Measurements from ENCODE around the gene CDC16.

The CDC16 gene

GRCh38 chr13:114264886-114265611, 30.4 kb downstream of the CDC16 start:
- Histone ChIP-seq H3K27me3 (ENCODE audit: control insufficient read depth, insufficient read depth, low read length) (no peaks in the 10 kb centered on the region), H3K4me1 (ENCODE audit: control insufficient read depth, low read depth, low read length) (no peaks in the 10 kb centered on the region), H3K4me3 (ENCODE audit: low read length) (no peak overlapping the region), H3K9ac (ENCODE audit: low read length) (no peak overlapping the region), H3K36me3 (ENCODE audit: control insufficient read depth, low read depth, low read length) (peaks cover 83% of the 10 kb centered on the region), H3K27ac (ENCODE audit: low read length) (no peak overlapping the region), H3K9me3 (ENCODE audit: control insufficient read depth, low read depth, low read length) (no peaks in the 10 kb centered on the region)

- Histone ChIP-seq H3K4me1 (ENCODE audit: control insufficient read depth, low read depth, low read length) (no peaks in the 10 kb centered on the region), H3K9me3 (ENCODE audit: control insufficient read depth, low read depth, low read length) (no peaks in the 10 kb centered on the region), H3K36me3 (ENCODE audit: control insufficient read depth, low read depth, low read length) (peaks cover 75% of the 10 kb centered on the region), H3K27me3 (ENCODE audit: control insufficient read depth, insufficient read depth, low read length) (no peaks in the 10 kb centered on the region), H3K4me3 (ENCODE audit: low read length) (no peak overlapping the region), H3K27ac (ENCODE audit: low read length) (no peak overlapping the region), H3K9ac (ENCODE audit: low read length) (no peak overlapping the region)
Observed at GRCh38 chr13:114266241-114266640, 31.5 kb downstream of the CDC16 start.

- Histone ChIP-seq H3K9ac (ENCODE audit: low read length) (no peak overlapping the region), H3K36me3 (ENCODE audit: control insufficient read depth, low read depth, low read length) (peaks cover 70% of the 10 kb centered on the region), H3K9me3 (ENCODE audit: control insufficient read depth, low read depth, low read length) (no peaks in the 10 kb centered on the region), H3K4me3 (ENCODE audit: low read length) (no peak overlapping the region), H3K27me3 (ENCODE audit: control insufficient read depth, insufficient read depth, low read length) (no peaks in the 10 kb centered on the region), H3K27ac (ENCODE audit: low read length) (no peak overlapping the region), H3K4me1 (ENCODE audit: control insufficient read depth, low read depth, low read length) (no peaks in the 10 kb centered on the region)
Observed at GRCh38 chr13:114268344-114269280, 33.9 kb downstream of the CDC16 start.

GRCh38 chr13:114269281-114269770, 34.6 kb downstream of the CDC16 start:
- H3K36me3 ChIP-seq (ENCODE audit: control insufficient read depth, low read depth, low read length): peaks cover 69% of the 10 kb centered on the region
- no peaks in the 10 kb centered on the region for H3K9me3 ChIP-seq (ENCODE audit: control insufficient read depth, low read depth, low read length)
- no peak overlapping the region for H3K27ac ChIP-seq (ENCODE audit: low read length)
- no peaks in the 10 kb centered on the region for H3K27me3 ChIP-seq (ENCODE audit: control insufficient read depth, insufficient read depth, low read length)
- no peak overlapping the region for H3K9ac ChIP-seq (ENCODE audit: low read length)
- no peaks in the 10 kb centered on the region for H3K4me1 ChIP-seq (ENCODE audit: control insufficient read depth, low read depth, low read length)
- H3K4me3 ChIP-seq (ENCODE audit: low read length): no peak overlapping the region

- Histone ChIP-seq H3K4me3 (ENCODE audit: low read length) (no peak overlapping the region), H3K27ac (ENCODE audit: low read length) (no peak overlapping the region), H3K4me1 (ENCODE audit: control insufficient read depth, low read depth, low read length) (no peaks in the 10 kb centered on the region), H3K9me3 (ENCODE audit: control insufficient read depth, low read depth, low read length) (no peaks in the 10 kb centered on the region), H3K36me3 (ENCODE audit: control insufficient read depth, low read depth, low read length) (peaks cover 45% of the 10 kb centered on the region), H3K9ac (ENCODE audit: low read length) (no peak overlapping the region), H3K27me3 (ENCODE audit: control insufficient read depth, insufficient read depth, low read length) (no peaks in the 10 kb centered on the region)
Observed at GRCh38 chr13:114272977-114273376, 38.3 kb downstream of the CDC16 start.

DNA sequence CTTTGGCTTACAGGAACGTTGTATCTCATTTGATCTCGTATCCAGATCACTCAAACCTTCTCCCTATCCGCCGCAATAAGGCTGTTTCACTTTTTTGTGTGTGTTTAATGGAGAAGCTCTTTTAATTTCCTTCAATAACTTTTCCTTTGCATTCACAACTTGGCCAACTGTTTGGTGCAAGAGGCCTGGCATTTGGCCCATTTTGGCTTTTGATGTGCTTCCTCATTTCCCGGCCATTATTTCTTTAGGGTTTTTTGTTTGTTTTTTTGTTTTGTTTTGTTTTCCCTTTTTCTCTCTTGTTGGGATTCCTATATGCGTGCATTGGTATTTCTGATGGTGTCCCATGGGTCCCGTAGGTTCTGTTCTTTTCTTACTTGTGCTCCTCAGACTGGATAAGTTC, 40.6 kb downstream of the CDC16 start:
- H3K4me1 ChIP-seq (ENCODE audit: control insufficient read depth, low read depth, low read length): peaks cover 5% of the 10 kb centered on the region
- no peaks in the 10 kb centered on the region for H3K27me3 ChIP-seq (ENCODE audit: control insufficient read depth, insufficient read depth, low read length)
- no peak overlapping the region for H3K4me3 ChIP-seq (ENCODE audit: low read length)
- H3K9me3 ChIP-seq (ENCODE audit: control insufficient read depth, low read depth, low read length): no peaks in the 10 kb centered on the region
- H3K27ac ChIP-seq (ENCODE audit: low read length): no peak overlapping the region
- H3K9ac ChIP-seq (ENCODE audit: low read length): no peak overlapping the region
- peaks cover 37% of the 10 kb centered on the region for H3K36me3 ChIP-seq (ENCODE audit: control insufficient read depth, low read depth, low read length)

DNA sequence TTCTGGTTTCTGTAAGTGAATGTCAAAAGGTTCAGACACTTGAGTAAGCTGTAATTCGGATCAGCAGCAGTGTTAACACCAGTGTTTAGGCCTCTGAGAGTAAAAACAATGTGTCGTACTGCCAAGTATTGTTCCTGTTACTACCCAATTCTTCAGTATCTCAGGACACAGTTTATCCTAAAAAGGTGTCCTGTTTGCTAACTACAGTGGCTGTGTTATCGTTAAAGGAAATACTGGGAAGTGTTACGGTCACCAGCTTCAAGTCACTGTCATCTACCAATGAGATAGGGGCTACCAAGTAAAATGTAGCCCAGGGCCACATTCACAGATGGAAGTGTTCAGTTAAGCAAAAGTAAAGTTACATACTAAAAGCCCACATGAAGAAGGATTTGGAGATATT, 44.4 kb downstream of the CDC16 start:
- Histone ChIP-seq H3K27me3 (ENCODE audit: control insufficient read depth, insufficient read depth, low read length) (no peaks in the 10 kb centered on the region), H3K36me3 (ENCODE audit: control insufficient read depth, low read depth, low read length) (peaks cover 16% of the 10 kb centered on the region), H3K4me1 (ENCODE audit: control insufficient read depth, low read depth, low read length) (peaks cover 13% of the 10 kb centered on the region), H3K9me3 (ENCODE audit: control insufficient read depth, low read depth, low read length) (no peaks in the 10 kb centered on the region), H3K27ac (ENCODE audit: low read length) (no peak overlapping the region), H3K9ac (ENCODE audit: low read length) (no peak overlapping the region), H3K4me3 (ENCODE audit: low read length) (no peak overlapping the region)

DNA sequence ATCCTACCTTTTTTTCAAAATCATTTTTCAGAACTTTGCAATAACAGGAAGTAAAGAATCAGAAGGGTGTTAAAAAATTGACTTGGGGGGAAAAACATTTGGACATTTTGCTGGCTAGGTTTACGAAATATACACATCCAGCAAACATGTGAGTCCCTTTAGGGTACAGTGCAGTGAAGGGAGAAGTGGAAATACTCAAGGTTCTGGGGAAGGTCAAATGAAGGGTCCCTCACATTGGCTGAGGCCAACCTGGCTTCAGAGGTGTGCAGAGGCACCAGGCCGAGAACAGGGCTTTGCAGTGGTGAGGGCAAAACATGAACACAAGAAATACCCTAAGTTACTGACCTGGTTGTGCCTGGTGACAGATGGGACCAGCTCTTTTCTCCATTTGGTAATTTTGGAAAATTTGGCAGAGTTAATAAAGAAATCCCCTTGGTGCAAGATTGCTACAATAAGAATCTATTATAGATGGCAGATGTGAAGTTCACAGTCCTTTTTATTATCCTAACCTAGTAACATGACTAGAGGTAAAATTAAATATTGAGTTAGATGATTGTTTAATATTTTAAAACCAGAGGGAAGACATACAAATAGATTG, 45.2 kb downstream of the CDC16 start:
- Histone ChIP-seq H3K4me1 (ENCODE audit: control insufficient read depth, low read depth, low read length) (peaks cover 13% of the 10 kb centered on the region), H3K36me3 (ENCODE audit: control insufficient read depth, low read depth, low read length) (peaks cover 16% of the 10 kb centered on the region), H3K9me3 (ENCODE audit: control insufficient read depth, low read depth, low read length) (no peaks in the 10 kb centered on the region), H3K27ac (ENCODE audit: low read length) (no peak overlapping the region), H3K9ac (ENCODE audit: low read length) (peak overlapping the region; percentile 83), H3K27me3 (ENCODE audit: control insufficient read depth, insufficient read depth, low read length) (no peaks in the 10 kb centered on the region), H3K4me3 (ENCODE audit: low read length) (peak overlapping the region; percentile 98)

DNA sequence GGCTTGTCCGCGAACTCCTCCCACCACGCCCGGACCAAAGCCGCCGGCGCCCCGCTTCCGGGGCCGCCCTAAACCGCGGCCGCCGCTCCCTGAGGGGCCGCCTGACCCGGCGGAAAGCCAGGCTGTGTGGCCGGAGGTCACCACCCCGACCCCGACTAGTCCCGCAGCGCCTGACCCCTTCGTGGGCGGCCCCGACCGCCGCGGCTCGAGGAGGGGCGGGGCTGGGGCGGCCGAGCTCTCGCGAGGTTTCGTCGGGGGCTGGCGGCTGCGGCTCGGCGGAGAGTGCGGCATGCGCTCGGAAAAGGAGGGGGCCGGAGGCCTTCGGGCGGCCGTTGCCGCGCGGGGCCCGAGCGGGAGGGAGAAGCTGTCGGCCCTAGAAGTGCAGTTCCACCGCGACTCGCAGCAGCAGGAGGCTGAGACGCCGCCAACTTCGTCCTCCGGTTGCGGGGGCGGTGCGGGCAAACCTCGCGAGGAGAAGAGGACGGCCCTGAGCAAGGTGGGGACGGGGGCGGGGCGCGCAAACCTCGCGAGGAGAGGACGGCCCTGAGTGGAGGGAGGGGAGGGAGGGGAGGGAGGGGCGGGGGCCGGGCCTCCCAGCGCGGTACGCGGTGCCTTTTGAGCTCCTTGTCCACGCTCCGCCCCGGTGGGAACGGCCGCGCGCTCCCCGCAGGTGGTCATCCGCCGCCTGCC, 46.8 kb downstream of the CDC16 start, which contains the start of gene UPF3A:
Gene UPF3A (plus strand): TSS at position 251 of the 690 bp plus-strand sequence. CDS start 39 bp downstream, at position 290.
- peaks cover 31% of the 10 kb centered on the region for H3K36me3 ChIP-seq (ENCODE audit: control insufficient read depth, low read depth, low read length)
- peak within 1 kb of the TSS; percentile 85 for H3K9ac ChIP-seq (ENCODE audit: low read length)
- no peaks in the 10 kb centered on the region for H3K27me3 ChIP-seq (ENCODE audit: control insufficient read depth, insufficient read depth, low read length)
- no peaks in the 10 kb centered on the region for H3K9me3 ChIP-seq (ENCODE audit: control insufficient read depth, low read depth, low read length)
- H3K4me3 ChIP-seq (ENCODE audit: low read length): peak within 1 kb of the TSS; percentile 98
- H3K27ac ChIP-seq (ENCODE audit: low read length): peak within 1 kb of the TSS; percentile 90
- H3K4me1 ChIP-seq (ENCODE audit: control insufficient read depth, low read depth, low read length): peaks cover 13% of the 10 kb centered on the region

GRCh38 chr13:114282041-114282670, 47.5 kb downstream of the CDC16 start:
- Histone ChIP-seq H3K4me3 (ENCODE audit: low read length) (peak overlapping the region; percentile 98), H3K27ac (ENCODE audit: low read length) (peak overlapping the region; percentile 25), H3K27me3 (ENCODE audit: control insufficient read depth, insufficient read depth, low read length) (no peaks in the 10 kb centered on the region)

More at GRCh38 chr13:114282041-114282670, 47.5 kb downstream of the CDC16 start:
- no peaks in the 10 kb centered on the region for H3K9me3 ChIP-seq (ENCODE audit: control insufficient read depth, low read depth, low read length)
- H3K4me1 ChIP-seq (ENCODE audit: control insufficient read depth, low read depth, low read length): peaks cover 13% of the 10 kb centered on the region
- H3K36me3 ChIP-seq (ENCODE audit: control insufficient read depth, low read depth, low read length): peaks cover 37% of the 10 kb centered on the region
- peak overlapping the region; percentile 85 for H3K9ac ChIP-seq (ENCODE audit: low read length)
